SK-N-DZ (cell line): Measurements from ENCODE around the gene MPDZ.
A peak's percentile ranks its signal among the peaks of the same experiment; 100 is the strongest.
"Not testable (repeated sequence)": the region's sequence is repeated elsewhere in the genome, so short reads cannot be mapped to it uniquely, and the experiment has no call there.

Source experiments
- DNase-seq: peaks from one replicate; pipeline ENCODE4 v3.0.0-alpha.2; 2015; ENCODE audit warnings: low spot score

MPDZ gene

DNA sequence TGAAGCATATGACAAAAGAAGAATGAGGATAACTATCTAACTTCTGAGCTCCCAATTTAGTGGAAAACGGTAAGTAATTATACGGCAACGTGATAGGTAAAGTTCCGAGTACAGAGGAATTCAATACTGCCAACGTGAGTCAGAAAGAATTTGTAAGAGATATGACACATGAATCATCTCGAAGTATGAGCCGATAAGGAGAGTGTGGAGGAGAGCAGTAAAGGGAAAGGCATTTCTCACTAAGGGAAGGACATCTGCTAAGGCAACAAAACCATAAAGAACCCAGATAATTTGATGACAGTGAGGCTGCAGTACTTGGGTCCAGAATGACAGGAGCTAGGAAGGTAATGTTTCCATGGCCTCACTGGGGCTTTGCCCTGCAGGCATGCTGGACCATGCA lies 11.0 kb downstream of the MPDZ start:
- no peak for DNase-seq

DNA sequence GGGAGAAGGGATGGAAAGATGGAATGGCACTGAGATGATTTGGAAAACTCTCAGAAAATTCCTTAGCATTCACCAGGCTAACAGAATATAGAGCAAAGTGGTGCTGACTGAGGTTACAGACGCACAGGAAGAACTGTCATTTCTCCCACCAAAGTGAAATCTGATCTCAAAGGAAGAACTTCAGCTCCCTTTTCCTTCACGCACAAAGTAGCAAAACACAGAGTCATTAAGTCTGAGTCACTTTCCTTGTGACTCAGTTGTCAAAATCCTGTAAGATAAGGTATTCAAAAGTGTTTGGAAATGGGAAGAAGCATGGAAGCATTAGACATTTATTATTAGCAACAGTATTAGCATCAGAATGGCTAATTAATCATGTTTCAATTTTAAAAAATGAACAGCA lies 11.7 kb downstream of the MPDZ start:
- no peak for DNase-seq

DNA sequence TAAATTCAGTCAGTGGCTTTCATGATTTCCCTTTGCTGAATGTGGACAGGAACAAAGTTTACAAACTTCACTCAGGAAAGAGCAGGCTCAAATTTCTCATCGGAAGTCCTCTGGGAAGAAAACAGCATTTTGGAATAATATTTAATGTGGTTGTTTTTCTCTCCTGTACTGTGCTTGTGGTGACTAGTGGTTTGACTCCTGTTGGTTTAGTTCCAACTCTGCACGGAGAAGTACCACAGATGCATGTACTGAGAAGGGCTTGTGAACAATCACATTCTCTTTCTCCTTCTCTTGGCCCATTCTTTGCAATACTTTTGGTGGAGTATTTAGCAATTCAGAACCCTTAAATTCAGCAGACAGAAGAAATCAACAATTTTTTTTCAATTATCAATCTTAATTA lies 13.3 kb downstream of the MPDZ start:
- DNase-seq, result no peak

DNA sequence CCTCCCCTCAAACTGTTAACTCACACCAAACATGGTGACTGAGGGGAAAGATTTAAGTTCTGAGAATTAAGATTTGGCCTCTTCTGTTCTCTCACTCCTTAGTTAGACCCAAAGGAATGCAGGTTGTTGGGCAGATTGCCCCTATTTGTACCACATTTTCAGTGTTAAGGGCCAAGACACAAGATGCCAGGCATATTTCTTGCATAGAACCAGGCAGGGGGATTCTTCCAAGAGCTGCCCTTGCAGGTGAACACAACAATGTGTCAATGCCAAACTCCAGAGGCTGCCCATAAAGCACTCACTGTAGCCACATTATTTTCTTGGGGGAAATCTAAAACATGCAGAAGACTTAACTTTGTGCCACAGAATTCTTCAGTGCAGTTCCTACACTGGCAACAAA lies 14.7 kb downstream of the MPDZ start:
- DNase-seq, result no peak

- DNase-seq, result no peak
These were observed 16.0 kb downstream of the MPDZ start for GRCh38 chr9:13263511-13263910.

DNA sequence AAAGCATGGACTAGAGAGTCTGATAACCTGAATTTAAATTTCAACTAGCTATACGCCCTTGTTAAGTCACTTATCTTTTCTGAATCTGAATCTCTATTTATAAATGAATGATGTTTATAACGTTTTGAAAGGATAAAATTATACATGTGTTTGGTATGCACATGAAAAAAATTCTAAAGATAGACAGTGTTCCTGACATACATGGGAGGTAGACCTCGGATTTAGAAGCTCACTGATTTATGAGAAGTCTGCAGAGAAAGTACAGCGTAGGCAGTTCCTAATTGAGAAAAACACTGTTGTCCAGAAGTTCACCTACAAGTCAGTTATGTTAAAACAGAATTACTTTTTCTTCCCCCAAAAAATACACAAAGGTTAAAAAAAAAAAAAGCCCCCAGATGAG lies 26.6 kb downstream of the MPDZ start:
- DNase-seq, result no peak

GRCh38 chr9:13244181-13244580 lies 35.3 kb downstream of the MPDZ start:
- DNase-seq, result no peak

- no peak for DNase-seq
These were observed 38.2 kb downstream of the MPDZ start for GRCh38 chr9:13241283-13241682.

DNA sequence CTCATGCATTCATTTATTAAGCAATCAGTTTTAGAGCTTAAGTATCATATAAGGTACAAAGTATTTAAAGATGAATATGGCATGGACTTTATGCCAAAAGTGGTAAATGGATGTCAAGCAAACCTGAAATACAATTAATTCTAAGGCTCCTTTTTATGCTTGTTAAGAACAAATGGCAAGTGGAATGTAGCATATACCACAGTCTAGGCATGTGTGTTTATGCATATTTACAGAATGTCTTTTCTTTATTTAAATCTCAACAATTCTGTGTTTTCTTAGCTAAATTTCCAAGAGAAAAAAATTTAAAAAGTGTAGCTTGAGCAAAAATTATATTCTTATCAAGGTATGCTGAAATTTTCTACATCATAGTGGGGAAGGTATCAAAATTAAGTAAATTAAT lies 39.8 kb downstream of the MPDZ start:
- DNase-seq, result no peak

DNA sequence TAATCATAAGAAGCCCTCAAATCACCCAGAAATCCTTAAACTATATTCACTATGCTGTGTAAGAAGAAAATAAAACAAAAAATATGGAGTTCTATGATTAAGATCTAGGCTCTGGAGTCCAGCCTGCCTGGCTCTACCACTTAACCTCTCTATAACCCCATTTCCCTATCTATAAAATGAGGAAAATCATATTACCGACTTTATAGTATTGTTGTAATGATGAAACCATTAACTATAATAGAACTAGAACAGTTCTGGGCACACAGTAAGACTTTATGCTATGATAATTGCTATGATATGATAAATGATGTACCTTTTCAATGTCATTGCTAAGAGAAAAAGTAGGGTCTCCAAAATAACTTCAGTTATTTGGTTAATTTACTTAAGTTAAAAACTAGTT lies 40.3 kb downstream of the MPDZ start:
- DNase-seq, result peak; percentile 32

DNA sequence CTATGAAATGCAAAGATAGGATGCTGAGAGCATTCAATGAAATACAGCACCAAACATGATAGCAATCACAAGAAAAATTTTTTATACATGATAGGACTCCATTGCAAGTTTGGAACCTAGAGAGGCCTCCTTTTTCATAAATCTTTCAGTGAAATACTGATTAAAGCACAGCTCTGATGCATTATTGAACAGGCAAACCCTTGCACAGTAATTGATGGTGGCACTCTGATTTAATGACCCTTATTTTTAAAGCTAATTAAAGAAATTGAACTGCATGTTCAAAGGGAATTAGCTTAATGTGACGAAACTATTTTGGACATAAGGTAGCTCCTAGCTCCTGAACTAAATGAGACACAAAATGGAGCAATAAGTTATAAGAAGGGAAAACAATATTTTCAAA lies 44.6 kb downstream of the MPDZ start:
- DNase-seq, result no peak

DNA sequence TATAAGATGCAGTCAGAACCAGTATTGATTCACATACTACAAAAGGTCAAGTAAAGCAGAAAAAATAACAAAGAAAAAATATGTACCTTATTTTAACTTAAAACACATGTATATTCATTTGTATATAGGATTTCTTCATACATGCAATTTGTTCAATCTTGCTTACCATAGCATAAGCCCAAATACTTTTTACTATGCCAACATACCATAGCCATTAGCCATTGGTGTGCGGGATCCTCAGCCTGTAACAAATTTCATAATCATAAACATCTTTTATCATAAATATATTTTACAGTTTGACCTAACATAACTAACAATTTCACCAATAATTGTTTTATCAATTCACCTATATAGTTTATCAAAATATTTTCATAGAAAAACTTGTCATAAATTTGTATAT lies 51.1 kb downstream of the MPDZ start:
- no peak for DNase-seq

DNA sequence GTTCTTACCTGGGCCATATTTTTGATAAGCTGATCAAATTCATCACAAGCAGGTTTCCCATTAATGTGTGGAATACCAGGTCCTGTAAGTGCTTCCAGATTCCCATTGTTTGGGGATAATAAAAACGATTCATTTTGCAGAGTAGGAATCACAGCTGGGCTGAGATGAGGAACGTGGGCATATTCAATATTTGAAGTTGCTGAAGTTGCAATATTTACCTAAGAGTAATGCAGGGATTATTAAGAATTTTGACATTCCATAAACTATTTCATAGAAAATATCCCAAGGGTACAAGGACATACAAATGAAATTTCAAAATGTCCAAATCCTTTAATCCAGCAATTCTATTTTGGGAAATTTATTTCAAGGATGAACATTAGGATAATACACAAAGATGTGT lies 55.1 kb downstream of the MPDZ start:
- no peak for DNase-seq

- not testable (repeated sequence) for DNase-seq
These were observed 56.8 kb downstream of the MPDZ start for GRCh38 chr9:13222733-13223132.

GRCh38 chr9:13221741-13222140 lies 57.8 kb downstream of the MPDZ start:
- no peak for DNase-seq

DNA sequence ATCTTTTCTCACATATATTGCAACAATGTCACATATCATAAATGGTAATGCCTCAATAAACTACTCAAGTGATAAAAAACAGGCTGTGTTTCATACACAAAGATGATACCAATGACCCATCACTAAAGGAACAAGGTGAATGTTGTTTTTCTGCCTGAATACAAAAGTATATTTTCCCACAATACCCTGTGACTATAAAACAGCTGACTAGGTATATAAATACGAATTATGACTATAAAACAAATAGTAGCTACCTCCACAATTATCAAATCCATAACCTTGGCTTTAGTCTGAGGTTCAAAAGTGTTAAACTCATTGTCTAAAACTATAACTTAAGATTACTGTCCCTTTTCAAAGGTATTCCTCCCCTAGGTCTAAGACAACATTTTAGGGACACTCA lies 58.7 kb downstream of the MPDZ start:
- no peak for DNase-seq

DNA sequence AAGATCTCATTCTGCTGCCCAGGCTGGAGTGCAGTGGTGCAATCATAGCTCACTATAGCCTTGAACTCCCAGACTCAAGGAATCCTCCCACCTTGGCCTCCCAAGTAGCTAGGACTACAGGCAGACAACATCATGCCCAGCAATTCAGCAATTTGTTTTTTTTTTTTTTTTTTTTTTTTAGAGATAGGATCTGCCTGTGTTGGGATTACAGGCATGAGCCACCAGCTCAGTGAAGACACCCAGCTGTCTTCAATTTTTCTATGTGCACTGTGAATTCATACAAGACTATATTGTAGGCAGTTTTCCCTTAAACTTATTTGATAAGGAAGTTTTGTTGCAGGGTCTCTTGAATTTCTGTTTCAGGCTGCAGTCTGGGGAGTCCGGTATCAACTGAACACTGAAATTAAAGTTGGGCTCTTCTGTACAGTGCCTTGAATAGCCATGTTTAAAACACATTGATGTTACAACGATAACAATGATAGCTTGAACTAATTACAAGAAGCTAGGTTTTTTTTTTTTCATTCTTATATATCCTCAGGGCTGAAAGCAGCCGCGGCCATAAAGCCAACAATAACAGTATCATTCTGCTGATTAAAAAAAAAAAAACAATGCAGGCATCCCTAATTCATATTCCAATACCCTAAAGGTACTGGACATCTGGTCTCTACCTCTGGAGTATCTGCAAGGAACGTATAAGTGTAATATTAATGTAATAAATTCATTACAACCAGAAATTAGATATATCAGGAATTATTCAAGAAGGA lies 63.5 kb downstream of the MPDZ start:
- no peak for DNase-seq

DNA sequence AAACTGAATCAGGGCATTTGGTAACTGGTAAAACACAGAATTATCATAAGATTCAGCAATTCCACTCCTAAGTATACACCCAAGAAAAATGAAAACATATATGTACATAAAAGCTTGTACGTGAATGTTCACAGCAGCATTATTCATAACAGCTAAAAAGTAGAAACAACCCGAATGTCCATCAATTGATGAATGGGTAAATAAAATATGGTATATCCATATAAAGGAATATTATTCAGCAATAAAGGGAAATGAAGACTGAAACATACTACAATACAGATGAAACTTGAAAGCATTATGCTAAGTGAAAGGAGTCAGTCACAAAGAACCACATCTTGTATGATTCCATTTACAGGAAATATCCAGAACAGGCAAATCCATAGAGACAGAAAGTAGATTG lies 65.5 kb downstream of the MPDZ start:
- DNase-seq, result no peak

DNA sequence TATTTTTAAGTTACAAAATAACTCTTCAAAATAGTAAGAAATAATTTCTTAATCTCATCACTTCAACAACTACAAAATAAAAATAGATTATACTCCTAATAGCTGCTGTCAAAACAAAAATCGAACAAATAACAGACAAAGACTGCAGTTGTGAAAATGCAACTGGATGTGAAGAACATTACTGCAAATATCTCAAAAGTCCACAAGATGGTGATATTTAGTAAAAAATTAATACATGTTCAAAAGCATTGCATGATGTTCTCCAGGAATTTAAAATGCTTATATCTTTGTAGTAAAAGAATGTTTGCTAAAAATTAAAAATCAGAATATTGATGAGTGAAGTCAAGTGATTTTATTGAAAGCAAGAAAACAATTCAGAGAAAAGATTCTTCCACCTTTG lies 66.2 kb downstream of the MPDZ start:
- no peak for DNase-seq

DNA sequence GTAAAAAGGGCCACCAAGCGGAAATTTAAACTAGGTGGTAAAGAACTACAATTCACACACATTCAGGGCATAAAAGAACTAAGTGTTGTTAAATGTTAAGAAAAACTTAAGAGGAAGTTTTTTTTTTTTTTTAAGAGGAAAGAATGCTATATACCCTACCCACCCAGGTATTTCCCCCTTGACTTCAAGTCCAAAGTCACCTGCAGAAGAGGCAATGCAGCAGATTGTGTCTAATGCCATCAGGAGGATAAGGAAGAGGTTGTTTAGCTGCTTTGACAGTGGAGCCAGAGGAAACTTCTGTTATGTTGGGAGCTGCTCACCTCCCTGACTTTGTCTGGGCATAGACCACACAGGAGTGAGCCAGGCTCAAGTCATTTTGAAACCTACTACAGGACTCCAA lies 69.2 kb downstream of the MPDZ start:
- DNase-seq, result no peak

GRCh38 chr9:13209498-13209897 lies 70.0 kb downstream of the MPDZ start:
- no peak for DNase-seq

- DNase-seq, result no peak
These were observed 73.7 kb downstream of the MPDZ start for GRCh38 chr9:13205824-13206223.

DNA sequence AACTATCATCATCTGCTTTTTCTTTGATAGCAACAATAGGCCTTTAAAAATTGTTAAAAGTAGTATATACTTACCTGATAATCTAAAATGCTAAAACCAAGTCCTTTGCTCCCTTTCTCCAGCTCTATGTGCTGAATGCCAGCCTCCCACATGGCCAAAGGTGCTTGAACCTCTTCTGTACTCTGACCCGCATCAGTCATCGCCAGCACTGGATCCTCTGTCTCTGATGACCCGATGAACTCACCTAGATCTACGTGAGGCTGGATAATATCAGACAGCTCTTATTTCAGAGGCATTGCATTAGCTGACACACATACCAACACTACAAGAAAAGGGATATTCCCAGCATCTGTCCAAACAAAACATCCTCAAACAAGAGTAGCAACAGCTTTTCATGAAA lies 89.5 kb downstream of the MPDZ start:
- no peak for DNase-seq

- DNase-seq, result no peak
These were observed 90.1 kb downstream of the MPDZ start for GRCh38 chr9:13189362-13189761.
